Measurements from ENCODE around the gene PRRX2.
A peak's percentile ranks its signal among the peaks of the same experiment; 100 is the strongest.

Gene PRRX2

GRCh38 chr9:129637102-129637501, 28.3 kb upstream of the PRRX2 start:
- DNase-seq, result no peak

DNA sequence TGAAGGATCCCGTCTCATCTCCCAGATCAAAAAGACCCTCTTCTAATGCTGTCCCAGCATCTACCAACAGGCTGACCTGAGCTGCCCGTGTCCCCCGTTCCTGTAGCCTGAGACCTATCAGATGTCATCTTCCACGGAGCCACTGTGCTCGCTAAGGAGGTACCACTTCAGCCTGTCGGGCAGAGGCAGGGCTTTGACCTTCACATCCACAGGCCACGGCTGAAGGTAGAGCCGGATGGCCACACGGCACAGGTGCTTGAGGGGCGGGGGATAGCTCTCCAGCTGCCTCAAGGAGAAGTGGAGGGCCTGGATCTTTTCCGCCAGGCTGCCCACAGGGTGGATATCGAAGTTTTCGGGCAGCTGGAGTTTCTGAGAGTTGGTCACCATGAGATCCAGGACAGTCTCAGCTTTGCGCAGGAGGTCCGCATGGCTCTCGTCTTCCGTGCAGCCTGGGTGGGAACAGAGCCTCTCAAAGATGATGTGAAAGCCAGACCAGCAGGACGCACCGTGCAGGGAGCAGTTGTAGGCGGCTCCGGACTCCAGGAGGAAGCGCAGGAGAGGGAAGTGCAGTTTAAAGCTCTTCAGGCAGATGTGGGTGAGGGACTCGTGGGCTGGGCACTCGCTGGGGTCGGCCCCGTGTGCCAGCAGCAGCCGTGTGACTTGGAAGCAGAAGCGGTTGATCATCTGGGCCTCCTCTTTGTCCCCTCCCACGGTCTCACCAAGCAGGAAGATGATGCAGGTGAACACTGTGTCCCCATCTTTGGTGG, 27.6 kb upstream of the PRRX2 start:
- DNase-seq, result no peak

- no peak for DNase-seq
These were observed 26.3 kb upstream of the PRRX2 start for GRCh38 chr9:129639034-129639630.

GRCh38 chr9:129639756-129640085, 25.7 kb upstream of the PRRX2 start:
- DNase-seq, result no peak

DNA sequence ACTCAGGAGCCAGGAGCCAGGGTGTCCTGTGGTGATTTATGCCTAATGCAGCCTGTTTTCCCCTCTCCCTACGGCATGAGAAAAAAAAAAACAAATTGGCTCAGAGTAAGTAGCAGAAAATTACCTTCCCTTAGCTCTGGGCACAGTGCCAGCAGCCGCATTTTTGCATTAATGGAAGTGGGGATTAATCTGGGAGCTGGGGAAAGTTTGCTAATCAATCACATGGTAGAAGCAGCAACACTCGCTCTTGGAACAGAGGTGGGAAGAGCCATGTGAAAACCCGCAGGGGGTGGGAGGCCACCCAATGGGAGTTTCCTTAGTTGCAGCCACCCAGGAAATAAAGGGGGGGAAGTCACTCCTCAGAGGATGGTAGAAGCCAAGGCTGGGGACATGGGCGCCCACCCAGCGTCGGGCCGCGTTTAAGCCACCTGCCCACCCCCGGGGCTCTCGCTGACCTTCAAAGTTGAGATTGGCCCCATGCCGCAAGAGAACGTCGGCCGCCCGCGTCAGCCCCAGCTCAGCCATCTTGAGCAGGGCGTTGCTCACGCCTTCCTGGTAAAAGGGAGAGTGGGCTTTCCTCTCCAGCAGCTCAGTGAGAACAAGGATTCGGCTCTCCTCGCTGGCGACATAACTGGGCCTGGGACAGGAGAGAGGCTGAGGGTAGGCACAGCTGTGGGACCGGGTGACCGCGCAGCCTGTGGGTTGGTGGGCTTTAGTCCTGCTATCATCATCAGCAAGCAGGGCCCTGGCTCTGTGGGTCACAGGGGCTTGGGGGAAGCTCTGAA, 25.2 kb upstream of the PRRX2 start:
- no peak for DNase-seq

DNA sequence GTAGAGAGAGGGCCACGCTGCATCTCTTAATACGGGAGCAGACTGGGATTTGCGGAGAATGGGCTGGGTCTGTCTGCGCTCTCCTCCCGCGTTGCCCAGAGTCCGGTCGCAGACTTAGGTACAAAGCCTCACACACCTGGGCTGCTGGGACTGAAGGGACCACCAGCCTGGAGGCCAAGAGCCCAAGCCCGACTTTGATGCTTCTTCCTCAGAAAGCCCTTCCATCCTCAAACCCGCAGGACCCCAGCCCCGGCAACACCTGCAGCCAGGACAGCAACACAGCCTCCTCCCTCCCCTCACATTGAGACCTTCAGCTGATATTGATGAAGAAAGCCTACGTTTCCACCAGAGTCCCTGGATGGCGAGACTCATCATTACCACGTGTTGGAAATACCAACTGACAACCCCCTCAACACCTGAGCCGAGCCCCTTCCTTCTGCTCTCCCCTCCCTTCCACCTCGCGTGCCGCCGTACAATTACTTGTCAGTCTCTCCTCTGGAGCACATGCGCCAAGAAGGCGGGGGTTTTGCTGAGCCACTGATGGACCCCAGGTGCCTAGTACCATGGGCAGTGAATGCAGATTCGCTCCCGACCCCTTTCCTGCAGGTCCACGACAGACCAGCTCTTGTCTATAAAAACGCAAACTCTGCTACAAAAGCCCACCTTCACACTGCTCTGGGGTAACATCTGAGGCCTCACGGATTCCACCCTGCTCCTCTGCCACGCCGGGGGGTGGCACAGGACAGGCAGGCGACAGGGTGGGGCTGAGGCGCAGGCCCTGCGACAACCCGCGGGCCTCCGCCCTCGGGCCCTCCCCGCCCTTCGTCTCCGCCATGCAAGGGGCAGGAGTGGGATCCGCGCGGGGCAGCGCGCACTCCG, 24.3 kb upstream of the PRRX2 start:
- no peak for DNase-seq

DNA sequence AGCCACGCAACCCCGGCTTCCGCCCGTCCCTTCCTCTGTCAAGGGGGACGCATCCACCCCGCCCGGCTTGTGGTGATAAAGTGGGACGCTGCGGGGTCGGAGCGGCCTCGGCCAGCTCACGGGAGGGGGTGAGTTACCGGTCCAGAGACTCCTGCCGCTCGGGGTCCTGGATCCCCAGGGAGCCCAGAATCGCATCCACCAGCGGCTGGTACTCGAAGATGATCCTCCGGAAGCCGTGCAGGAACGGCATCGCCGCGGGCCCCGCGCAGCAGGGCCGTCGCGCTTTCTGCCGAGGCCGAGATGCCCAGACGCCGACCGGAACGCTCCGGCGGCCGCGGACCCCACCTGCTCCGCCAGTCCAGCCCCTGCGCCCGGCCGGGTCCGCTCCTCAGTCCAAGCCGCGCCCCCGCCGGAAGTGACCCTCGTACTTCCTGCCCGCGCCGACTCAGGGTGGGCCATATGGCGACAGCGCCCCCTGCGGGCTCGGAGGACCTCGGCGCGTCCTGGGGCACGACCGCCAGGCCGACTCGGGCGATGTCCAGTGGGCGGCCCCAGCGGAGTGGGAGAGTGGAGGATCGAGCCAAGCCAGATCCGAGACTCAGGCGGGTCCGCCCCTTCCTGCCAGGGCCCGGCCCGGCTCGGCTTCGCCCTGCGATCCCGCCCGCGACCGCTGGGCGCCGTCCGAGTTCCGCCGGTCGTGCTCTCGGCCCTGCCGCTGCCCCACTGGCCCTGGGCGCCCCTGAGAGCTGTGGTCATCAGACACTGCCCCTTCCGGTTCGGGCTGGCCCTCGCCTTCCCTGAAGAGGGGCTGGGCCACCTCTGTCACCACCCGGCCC, 23.5 kb upstream of the PRRX2 start, which contains the start of gene ASB6:
Gene ASB6 (minus strand): TSS at position 402 of the 836 bp plus-strand sequence. CDS start 152 bp downstream, at position 250.
- DNase-seq, result peak; percentile 99

GRCh38 chr9:129643706-129644105, 21.7 kb upstream of the PRRX2 start:
- DNase-seq, result no peak

- DNase-seq, result no peak
These were observed 21.1 kb upstream of the PRRX2 start for GRCh38 chr9:129644365-129644764.

- no peak for DNase-seq
These were observed 20.5 kb upstream of the PRRX2 start for GRCh38 chr9:129644902-129645301.

- no peak for DNase-seq
These were observed 19.2 kb upstream of the PRRX2 start for GRCh38 chr9:129646252-129646651.

- DNase-seq, result no peak
These were observed 18.8 kb upstream of the PRRX2 start for GRCh38 chr9:129646654-129647053.

DNA sequence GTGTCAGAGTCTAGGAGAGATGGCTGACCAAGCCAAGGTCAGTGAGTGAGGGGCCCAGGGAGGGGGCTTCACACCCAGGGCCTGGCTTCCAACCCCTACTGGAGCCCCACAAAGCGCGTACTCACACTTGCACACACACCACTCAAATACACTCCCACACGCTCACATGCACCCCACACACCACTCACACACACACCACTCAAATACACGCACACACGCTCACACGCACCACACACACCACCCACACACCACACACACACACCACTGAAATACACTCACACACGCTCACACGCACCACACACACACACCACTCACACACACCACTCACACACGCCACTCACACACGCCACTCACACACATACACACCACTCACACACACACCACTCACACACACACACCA, 17.8 kb upstream of the PRRX2 start:
- no peak for DNase-seq

- DNase-seq, result no peak
These were observed 17.2 kb upstream of the PRRX2 start for GRCh38 chr9:129648092-129648763.

DNA sequence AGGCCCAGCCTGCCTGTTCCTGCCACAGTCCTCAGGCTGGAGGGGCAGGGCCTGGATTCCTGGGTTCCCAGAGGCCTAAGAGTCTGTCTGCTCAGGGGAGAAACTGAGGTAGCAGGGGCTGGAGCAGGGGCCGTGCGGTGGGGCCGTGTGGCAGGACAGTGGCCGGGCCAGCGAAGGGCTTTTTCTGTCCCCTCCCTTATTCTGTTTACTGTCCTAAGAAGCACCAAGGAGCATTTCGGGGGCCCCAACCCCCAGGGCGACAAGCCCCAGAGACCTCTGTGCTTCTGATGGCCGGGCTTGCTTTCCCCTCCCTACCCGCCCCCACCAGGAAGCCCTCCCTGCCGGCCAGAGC, 16.7 kb upstream of the PRRX2 start:
- DNase-seq, result no peak

GRCh38 chr9:129649726-129650679, 15.4 kb upstream of the PRRX2 start:
- DNase-seq, result no peak

DNA sequence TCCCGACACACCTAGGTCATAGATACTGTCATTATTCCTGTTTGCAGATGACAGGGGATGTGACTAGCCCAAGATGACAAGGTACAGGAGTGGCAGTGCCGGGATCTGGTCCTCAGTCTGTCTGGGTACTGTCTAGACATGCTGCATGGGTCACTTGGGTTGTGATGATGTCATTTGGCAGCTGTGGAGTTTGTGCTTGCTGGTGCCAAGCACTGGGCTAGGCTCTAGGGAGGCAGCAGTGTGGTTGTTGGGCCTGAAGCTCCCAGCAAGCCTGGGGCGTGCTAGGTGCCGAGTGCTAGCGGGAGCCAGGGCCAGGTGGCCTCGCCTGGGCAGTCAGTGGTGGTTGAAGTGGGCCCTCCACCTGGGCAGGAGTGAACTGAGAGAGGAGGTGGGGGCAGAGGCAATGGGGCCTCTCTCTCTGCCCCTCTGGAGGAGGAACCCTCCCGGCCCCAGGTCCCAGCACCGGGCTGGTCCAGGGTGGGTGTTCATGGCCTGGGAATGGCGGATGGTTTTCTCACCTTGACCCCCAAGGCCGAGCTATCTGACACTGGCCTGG, 14.7 kb upstream of the PRRX2 start:
- DNase-seq, result no peak

DNA sequence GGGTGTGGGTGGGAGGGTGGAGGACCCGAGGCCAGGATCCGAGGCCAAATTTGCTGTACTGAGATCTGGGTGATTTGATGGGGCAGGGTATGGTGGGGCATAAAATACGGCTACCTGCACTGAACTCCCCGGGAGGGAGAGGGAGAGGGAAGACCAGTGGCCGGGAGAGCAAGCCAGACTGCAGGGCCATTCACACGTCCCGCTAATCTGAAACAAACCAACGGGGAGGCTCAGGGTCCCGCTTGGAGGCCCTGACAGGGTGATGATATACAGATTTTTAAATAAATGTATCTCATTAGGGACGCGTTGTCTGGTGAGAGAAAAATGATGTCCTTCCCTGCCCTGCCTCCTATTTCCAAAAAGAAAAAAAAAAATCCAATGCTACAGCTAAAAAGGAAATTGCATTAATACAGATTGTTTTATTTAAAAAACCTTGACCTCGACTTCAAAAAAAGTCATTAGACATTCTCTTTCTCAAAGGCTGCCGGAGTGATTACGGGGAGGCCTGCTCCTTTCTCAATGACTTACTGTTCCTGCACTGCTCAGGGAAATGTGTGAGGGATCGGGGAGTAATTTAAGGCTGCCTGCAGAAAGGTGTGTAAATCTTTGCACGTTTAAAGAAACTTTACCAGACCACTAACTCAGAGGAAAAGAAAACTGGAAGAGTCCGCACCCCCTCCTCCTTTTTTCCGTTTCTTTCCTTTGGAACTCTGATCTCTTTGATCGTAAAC, 11.5 kb upstream of the PRRX2 start:
- DNase-seq, result no peak

DNA sequence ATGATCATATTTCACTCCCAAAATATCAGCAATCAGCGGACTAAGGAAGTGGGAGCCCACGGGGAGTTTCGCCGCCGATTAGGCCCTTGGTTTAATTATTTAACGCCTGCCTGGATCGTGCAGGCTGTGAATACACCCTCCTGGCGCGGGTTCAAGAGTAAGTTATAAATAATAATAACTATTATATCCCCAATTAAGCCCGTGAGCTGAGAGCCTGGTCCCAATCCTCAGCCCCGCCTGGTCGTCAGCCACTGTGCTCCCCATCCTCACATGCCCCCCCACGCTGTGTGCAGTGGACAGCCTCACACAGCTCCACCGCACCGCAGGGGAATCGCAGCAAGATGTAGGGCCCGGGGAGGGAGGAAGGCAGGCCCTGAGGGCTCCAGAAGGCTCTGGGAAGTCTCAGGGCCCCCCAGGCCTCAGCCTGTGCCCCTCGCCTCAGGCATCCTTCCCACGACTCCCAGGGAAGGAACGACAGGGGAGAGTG, 10.8 kb upstream of the PRRX2 start:
- no peak for DNase-seq

Data from suppressor macrophage treated with lipopolysaccharide for 4 hours (primary cell).